Measurements from ENCODE around the gene PLIN4.
"Not testable (repeated sequence)": the region's sequence is repeated elsewhere in the genome, so short reads cannot be mapped to it uniquely, and the experiment has no call there.

PLIN4 gene

GRCh38 chr19:4547303-4548237, 29.3 kb upstream of the PLIN4 start:
- DNase-seq: no peak

- DNase-seq: no peak
Observed at GRCh38 chr19:4543842-4544647, 25.8 kb upstream of the PLIN4 start.

GRCh38 chr19:4542896-4543841, 24.9 kb upstream of the PLIN4 start:
- DNase-seq: no peak

GRCh38 chr19:4541806-4542145, 23.5 kb upstream of the PLIN4 start:
- not testable (repeated sequence) for DNase-seq

GRCh38 chr19:4541114-4541805, 23.0 kb upstream of the PLIN4 start:
- DNase-seq: no peak

GRCh38 chr19:4539693-4540581, 21.7 kb upstream of the PLIN4 start, which contains the start of gene LRG1:
LRG1 (minus strand) TSS chr19:4540036; CDS start chr19:4540013, 23 bp downstream.
- no peak for DNase-seq

GRCh38 chr19:4539169-4539692, 20.9 kb upstream of the PLIN4 start:
- no peak for DNase-seq

GRCh38 chr19:4538601-4538954, 20.3 kb upstream of the PLIN4 start:
- DNase-seq: peak; percentile 84

- DNase-seq: peak; percentile 57
Observed at GRCh38 chr19:4537953-4538600, 19.8 kb upstream of the PLIN4 start.

GRCh38 chr19:4536798-4537197, 18.5 kb upstream of the PLIN4 start:
- DNase-seq: peak; percentile 12

- peak; percentile 87 for DNase-seq
Observed at GRCh38 chr19:4534836-4535658, 16.8 kb upstream of the PLIN4 start, which contains the start of gene PLIN5. PLIN5 (minus strand) TSS chr19:4535224; CDS start chr19:4534074, 1,150 bp downstream.

GRCh38 chr19:4533835-4534424, 15.6 kb upstream of the PLIN4 start:
- no peak for DNase-seq

GRCh38 chr19:4533334-4533733, 15.0 kb upstream of the PLIN4 start:
- DNase-seq: no peak

- peak; percentile 6 for DNase-seq
Observed at GRCh38 chr19:4531562-4532165, 13.4 kb upstream of the PLIN4 start.

- DNase-seq: no peak
Observed at GRCh38 chr19:4529924-4530522, 11.7 kb upstream of the PLIN4 start.

- DNase-seq: no peak
Observed at GRCh38 chr19:4528843-4529242, 10.6 kb upstream of the PLIN4 start.

GRCh38 chr19:4527377-4527776, 9.1 kb upstream of the PLIN4 start:
- DNase-seq: not testable (repeated sequence)

- DNase-seq: no peak
Observed at GRCh38 chr19:4525563-4526002, 7.3 kb upstream of the PLIN4 start.
